GM21423 (cell line): Measurements from ENCODE around the gene FSHR.
A peak's percentile ranks its signal among the peaks of the same experiment; 100 is the strongest.

Experiments
- ATAC-seq: cut with Tn5 transposase; IDR thresholded peaks from one replicate; pipeline ENCODE4 v1.9.1; 2021; ENCODE audit warnings: mild to moderate bottlenecking, moderate library complexity; ENCODE audit not compliant: unreplicated experiment

The FSHR gene

DNA sequence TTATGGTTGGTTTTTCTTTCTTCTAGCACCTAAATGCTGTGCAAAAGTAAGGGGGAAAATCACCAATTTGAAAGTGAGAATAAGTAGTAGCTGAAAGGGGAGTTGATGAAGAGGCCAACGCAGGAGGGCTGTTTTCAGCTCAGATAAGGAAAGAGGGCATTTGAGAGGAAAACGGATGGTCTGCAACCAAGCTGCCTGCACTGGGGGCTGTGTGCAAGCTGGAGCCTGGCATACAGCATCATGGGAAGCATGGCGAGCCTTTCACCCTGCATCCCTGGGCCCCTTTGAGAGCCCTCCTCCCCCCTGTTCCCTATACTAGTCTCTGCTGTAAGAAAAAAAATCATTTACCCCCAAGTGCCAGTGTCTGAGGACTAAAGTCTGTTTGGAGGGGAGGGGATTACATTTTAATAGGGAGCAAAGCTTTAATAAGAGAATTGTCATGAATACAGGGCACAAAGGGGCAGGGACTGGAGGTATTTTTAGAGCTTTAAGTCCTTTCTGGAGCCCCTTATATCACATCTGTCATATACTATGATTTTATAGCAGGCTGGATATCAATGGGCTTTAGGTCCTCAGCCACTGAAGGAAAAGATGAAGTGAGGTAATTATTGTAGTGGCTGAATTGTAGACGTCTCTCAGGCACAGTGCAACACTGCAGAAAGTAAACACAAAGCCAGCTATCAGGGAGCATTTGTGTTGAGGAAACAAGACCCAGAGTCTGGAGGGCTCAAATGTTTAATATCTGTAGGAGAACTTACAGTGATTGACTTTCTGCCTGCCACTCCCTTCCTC lies 120.7 kb downstream of the FSHR start:
- ATAC-seq = no peak

DNA sequence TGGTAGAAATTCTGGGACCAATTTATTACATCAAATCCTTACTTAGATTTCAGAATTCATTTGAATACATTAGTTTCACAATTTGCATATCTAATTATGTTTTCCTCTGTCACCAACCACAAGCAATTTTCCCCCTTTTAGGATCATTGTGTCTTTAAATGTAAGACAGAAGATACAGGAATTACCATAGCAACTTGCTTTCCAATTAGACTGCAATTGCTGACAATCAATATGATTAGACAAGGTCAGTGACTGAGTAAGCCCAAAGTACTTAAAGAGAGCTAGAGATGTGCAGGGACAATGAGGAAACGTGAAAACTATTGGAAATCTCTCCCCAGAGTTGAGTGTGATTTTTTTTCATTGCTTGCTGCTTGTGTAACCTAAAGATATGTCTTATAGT lies 121.4 kb downstream of the FSHR start:
- ATAC-seq = no peak

DNA sequence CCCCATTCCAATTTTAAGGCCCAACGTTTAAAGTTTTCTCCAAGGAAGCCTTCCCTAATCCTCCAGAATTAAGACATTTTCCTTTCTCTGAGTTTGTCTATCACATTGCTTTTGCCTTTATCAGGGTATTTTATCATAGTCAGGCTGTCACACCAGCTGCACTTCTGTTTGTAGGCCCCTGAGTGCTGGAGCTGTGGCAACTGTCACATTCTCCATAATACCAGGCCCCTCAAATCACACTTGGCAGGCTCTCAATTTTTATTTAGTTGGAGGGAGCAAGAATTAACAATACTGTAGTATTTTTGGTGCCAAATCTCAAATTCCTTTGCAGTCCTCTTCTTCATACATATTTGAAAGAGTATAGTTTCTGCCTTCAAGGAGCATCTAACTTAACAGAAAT lies 122.2 kb downstream of the FSHR start:
- no peak for ATAC-seq

DNA sequence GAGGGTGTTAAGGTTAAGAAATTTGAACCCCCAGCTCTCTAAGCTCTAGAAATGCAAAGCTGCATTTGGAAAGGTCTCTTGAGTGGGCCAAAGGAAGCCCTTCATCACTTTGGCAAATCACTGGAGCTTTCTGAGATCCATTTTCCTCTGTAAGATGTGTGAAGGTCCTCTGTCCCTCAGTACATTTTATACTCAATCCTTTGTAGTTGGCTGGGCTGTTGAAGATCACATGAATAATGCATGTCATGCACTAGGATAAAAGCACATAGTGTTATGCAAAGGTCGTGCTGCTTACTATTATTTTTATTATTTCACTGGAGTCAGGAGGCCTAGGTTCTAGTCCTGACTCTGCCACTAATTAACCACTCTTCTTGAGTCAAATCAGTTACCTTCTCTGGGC lies 124.9 kb downstream of the FSHR start:
- ATAC-seq = no peak

DNA sequence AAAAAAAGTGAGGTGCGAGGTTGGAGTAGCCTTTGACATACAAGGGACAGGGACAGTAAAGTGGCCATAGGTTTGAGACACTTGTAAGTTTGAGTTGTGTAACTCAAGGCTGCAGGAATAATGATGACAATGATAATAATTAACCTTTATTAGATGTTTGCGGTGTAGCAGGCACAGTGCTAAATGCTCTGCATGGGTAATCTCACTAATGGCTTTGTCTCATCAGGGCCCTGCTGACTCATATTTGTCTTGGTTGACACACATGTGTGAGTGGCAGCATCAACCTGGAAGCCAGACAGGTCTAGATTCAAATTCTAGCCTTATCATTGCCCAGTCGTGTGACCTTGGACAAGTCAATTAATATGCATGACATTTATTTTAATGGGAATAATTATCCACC lies 126.2 kb downstream of the FSHR start:
- peak; percentile 93 for ATAC-seq

DNA sequence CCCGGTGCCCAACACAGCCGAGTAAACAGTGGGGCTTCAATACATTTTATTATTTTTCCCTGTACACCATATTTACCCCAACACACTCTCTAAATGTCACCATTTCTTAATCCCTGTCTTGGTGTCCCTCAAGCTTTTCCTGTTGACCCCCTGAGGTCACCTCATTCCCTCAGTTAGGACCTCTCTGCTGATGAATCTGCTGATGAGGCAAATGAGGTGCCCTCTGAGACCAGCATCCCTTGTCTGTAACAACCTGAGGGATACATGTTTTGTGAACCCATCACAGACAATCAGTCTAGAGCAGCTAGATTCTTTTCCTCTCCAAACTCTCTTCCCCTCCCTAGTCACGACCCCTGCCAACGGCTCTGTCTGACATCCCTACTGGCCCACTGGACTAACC lies 127.6 kb downstream of the FSHR start:
- no peak for ATAC-seq

DNA sequence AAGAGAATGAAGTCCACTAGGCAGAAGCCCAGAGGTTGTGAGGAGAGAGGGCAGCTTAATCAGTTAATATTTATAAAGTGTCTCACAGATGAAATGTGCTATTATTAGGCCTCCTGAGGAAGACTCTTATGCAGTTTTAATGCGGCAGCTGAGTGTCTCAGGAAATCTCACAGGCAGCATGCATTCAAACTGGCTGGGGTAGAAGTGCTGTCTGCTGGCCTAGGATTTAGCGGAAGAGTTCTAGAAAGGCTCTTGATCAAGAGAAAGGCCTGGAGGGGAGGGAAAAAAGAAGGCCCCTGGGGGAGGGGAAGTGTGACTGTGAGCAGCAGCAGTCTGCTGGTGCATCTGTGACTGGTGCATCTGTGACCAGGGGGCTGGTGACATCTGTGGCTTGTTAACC lies 133.0 kb downstream of the FSHR start:
- ATAC-seq = no peak

DNA sequence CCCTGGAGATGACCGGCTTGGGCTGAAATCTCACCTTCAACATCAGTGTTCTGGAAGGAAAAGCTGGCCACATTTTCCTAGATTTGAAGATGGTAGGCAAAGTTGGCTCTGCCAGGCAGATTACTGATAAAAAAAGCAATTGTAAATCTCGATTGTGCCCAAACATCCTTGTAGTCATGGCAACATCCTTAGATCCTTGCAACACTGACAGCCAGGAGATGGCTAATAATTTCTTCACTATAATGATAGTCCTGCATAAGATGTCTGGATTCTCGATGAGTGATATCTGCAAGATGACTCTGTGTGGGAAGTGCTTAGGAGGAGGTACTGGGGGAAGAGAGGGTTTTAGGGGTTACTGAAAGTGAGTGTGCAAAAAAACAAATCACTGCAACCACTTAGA lies 149.1 kb downstream of the FSHR start:
- no peak for ATAC-seq

DNA sequence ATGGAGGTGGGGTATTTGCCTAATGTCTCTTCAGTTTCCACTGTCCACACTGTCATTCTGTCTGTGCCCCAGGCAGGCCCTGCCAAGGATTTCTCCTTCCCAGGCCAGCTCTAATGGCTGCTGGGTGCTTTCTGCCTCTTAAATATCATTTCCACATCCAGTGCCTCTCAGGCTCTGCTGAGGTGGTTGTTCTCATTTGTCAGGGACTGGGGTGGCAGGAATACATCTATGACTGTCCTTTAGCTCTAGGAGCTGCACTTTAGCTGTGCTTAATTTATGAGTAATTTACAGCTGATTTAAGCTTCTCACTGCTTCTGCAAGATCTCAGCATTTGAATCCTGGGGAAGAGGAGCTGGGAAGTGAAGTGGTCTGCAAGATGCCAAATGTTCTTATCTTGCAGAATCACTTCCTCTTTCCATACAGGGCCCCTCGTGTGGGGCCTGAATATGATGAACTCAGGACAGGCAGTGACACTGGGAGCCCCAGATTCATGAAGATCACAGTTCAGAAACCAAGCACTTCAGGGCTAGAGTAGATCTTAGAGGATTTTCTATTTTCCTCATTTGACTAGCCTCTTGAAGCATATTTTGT lies 150.2 kb downstream of the FSHR start:
- no peak for ATAC-seq

DNA sequence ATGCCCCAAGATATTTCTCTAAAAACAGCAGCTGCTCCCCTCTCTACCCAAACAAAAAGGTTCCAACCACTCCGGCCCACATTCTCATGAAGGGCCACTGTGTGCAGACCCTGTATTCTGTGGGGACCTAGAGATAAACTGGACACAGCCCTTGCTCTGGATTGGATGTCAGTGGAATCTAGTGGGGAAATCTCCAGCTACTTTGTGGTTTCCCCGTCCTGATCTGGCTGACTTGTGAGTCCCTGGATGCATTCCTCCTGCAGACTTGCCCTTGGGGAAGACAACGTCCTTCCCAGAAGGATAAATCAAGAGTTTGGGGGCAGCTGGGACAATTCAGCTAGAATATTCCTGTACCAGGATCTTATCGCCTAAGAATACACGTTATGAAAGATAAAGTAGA lies 151.1 kb downstream of the FSHR start:
- ATAC-seq = no peak

DNA sequence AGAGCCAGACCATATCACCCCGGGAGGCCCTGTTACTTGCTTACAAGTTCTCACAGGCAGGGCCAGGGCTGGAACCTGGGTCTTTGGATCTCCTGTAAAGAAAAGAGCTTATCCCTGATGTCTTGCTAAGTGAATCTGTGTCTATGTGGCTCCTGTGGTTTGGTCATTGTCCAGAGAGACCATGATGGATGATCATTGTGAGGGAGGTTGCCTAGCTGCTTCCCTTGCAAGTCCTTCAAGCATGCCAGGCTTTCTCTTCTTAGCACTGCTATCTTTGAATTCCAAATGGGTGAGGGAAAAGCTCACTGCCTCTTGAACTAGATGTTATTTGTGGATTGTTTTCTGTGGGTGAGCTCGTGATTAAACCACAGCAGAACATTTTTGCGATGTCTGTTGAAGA lies 151.6 kb downstream of the FSHR start:
- ATAC-seq = no peak

DNA sequence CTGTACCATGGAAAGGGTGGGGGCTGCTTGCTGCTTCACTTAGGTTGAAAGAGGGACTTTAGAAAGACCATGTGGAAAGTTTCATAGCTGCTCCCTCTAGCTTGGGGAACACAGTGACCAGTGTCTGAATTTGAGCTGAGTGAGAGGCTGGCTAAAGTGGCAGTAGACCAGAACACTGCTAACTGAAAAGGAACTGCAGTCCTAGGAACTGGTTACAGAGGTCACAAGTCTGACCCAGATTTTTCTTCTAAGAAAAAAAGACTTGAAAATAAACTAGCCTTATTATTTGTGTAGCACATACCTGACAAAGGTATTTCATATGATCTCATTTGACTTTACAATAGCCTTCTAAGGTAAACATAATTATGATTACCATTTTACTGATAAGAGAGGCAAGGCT lies 153.6 kb downstream of the FSHR start:
- ATAC-seq = no peak

DNA sequence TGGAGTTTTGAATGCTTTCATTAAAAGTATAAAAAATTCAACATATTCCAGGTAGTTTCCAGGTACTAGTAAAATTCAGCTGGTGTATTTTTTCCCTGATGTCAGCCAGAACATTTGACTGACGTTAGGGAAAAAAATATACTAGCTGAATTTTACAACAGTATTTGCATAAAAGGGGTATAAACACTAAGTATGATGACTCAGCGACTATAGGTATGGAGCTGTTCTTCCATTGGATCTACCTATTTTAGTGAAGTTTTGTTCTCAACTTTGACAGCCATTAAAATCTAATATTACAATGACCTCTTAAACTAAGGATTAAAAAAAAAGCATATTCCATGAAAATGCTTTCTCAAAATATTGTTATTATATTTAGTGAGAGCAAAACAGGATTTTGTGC lies 155.9 kb downstream of the FSHR start:
- no peak for ATAC-seq

DNA sequence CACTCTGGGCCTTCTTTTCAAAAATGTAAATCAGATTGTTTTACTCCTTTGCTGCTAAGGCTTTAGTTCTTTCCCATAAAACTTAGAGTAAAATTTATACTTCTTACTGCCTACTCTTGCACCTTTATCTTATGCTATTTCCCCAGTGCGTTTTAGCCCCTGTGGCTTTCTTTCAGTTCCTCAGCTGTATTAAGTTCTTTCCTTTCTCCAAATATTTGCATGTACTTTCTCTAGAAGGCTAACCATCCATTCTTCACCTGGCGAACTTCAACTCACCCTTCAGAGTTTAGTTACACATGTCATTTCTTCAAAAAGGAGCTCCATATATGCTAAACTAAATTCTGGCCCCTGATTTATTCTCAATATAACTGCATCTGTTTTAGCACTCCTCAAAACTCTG lies 160.7 kb downstream of the FSHR start:
- no peak for ATAC-seq

DNA sequence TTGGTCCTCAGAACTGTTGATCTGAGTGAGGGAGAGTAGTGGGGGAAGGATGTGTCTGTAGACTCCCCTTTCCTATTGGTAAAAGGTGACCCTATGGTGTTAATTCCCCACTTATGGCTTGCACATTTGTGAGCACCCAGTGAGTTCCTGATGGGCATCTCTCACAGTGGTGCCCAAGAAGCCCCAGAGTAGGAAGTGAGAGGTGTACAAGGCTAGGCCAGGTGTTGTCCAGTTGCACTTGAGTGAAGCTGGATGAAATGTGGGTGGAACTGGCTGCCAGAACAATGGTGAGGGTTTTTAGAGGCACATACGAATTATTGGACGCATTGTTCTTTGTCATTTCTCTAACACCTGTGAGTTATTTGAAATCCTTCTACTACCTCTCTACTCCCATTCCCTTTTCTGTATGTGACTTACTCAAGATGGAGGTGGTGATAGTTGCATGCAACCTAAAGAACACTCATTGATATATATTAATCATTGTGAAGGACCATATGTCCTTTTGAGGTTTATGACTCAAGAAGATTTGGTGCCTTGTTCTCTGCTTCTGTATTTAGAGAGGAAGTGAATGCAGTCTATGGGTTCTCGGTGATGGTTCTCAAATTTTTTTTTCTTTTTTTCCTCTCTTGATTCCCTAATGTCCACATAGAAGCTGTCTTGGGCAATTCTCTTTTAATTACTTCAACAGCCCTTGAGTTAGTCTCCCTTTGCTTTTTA lies 162.7 kb downstream of the FSHR start:
- peak; percentile 49 for ATAC-seq

DNA sequence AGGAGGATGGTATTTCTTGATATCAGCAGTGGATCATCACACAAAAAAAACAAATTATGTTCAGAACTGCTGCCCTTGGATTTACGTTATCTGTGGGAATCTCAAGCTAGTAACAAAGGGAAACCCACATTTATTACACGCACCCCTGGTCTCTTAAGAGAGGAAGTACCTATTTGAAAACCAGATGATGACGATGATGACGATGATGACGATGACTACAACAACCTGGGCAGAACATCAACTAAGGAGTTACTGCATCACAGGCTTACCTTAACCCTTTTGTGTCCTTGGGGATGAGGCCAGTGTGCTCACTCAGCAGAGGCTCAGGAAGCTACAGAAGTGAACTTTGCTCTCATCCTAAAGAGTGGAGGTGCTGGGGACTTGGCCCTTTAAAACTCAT lies 169.4 kb downstream of the FSHR start:
- ATAC-seq = no peak

DNA sequence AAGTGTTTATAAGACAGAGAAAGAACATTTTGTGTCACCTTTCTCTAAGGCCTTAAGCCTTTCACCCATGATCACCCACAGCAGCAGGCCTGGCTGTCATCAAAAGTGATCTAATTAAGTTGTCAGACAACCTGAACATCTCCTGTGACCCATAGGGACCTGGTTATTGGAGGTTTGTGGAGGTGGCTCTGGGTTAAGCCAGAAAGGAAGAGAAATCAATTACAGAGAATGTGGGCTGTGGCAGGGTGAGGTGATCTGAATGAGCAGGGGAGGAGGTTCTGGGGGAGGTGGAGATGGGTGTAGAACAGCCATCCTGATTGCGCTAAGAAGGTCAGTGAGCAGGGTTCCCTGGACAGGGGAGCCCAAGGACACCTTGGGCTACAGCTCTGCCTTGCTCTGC lies 170.8 kb downstream of the FSHR start:
- ATAC-seq = no peak

DNA sequence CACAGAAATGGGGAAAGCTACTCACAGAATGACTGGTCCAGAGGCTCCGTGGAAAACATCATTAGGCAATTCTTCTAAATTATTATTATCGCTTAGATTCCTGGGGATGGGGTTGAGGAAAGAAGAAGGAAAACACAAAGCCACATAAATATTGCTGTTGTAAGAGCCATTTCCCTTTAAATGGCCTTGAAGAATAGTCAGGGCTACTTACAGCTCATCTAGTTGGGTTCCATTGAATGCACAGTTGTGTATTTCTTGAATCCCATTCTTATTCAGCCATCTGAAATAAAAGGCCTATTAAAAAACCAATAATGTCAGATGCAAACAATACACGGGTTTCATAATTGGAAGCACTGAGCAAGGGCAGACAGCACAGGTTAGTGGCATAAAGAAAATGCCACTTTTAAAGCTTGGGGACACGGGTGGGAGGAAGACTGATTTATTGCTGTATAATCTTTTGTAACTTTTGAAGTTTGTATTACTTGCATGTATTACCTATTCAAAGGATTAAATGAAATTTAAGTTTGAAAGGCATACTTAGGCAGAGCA lies 171.4 kb downstream of the FSHR start:
- no peak for ATAC-seq

DNA sequence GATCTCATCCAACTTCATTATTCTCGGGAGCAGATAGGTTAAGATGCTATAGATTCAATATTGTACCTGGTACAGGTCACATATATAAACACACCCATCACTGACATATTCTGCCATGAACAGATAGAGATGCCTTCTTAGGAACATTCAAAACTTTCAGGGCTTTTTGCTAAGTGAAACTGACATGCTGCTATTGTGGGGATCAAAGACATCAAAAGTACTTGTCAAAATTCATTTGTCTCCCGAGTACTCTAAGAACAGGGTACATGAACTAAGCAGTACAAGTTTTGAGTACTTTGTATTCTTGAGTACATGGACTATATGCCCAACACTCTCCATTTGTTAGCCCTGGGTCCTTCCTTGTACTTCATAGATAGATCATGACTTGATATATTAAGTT lies 173.5 kb downstream of the FSHR start:
- no peak for ATAC-seq

DNA sequence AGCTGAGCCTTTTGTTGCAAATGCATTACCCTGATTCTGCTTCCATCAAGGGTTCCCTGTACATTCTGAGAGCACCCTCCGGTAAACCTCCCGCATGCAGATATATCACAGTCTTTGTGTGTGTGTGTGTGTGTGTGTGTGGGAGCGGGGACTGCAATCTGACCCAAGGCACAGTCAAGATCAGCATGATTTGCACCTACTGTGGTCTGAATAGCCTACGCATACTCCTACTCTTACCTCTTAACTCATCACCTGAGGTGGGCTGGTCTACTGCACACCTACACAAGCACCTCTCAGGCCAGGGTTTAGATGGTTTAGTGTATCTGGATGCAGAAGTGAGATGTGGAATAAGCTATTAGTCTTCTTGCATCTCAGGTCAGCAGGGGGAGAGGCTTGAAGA lies 174.6 kb downstream of the FSHR start:
- no peak for ATAC-seq

DNA sequence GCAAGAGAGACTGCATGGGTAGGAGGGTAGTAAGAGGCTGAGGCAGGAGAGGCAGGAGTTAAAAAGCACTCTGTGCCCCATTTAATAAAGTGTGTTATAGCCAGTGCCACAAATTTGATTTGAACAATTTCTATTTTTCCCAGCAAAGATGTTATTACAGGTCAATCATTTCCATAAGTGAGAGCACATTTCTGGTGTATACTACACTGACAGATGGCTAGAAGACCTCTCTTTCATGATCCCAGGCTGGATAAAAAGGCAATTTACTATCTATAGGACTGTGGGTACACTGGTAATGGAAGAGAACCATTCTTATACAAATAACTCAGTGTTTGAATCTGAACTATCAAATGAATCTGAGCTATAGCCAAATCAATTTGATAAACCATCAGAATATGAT lies 176.2 kb downstream of the FSHR start:
- no peak for ATAC-seq

DNA sequence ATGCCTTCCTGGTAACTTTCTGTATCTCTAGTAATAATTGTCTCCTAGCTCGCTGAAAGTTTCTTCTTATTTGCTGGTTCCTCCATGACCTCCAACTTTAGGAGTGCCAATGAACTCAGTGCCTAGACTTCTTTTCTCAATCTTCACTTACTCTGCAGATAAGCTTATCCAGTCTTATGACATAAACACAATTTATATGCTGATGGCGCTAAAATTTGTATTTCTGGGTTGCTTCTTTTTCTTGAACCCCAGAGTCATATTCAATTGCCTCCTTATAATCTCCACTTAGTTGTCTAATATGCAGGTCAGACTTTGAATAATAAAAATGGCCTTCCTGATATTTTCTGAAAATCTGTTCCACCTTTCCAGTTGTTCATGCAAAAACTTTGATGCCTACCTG lies 182.5 kb downstream of the FSHR start:
- no peak for ATAC-seq
